MCF 10A (cell line): Measurements from ENCODE around the gene BICD1. TPM values are rescaled to one million over a fixed set of nuclear protein-coding genes. Genes with fewer than 3 reads are reported as not detected.

Experiments used
- BruUV-seq: library from RNA; stranded (reverse); fragments of 400-500 nt; replicated peaks from 2 replicates; lab custom pipeline; 2021; lab: Mats Ljungman, UMichigan
- CTCF ChIA-PET: fragments of 300-600 bp; sonication (Branson Sonifier 250); formaldehyde crosslinking; extraction: SDS; loops from one replicate; lab custom pipeline; 2021; ENCODE audit warnings: antibody characterized with exemption, inconsistent platforms; lab: Yijun Ruan, JAX
- POLR2A ChIA-PET: fragments of 300-600, 350-650 bp; sonication (Branson Sonifier 250); formaldehyde crosslinking; extraction: SDS; loops from one replicate; lab custom pipeline; 2020; ENCODE audit warnings: antibody characterized with exemption, inconsistent platforms; lab: Yijun Ruan, JAX
- DNase-seq: peaks from one replicate; pipeline ENCODE4 v3.0.0-alpha.2; 2018; ENCODE audit not compliant: unreplicated experiment
- H3K27ac Mint-ChIP-seq: one replicate; pipeline ENCODE4 v1.8.0; 2022; ENCODE audit warnings: mild to moderate bottlenecking, low read depth, mixed read lengths; ENCODE audit not compliant: unreplicated experiment
- H3K27me3 Mint-ChIP-seq: one replicate; pipeline ENCODE4 v1.8.0; 2022; ENCODE audit warnings: mixed read lengths; ENCODE audit not compliant: insufficient read depth, unreplicated experiment
- H3K36me3 Mint-ChIP-seq: one replicate; pipeline ENCODE4 v1.8.0; 2022; ENCODE audit warnings: mild to moderate bottlenecking, moderate library complexity, mixed read lengths; ENCODE audit not compliant: insufficient read depth, unreplicated experiment
- H3K4me1 Mint-ChIP-seq: one replicate; pipeline ENCODE4 v1.8.0; 2022; ENCODE audit warnings: mixed read lengths; ENCODE audit not compliant: insufficient read depth, unreplicated experiment
- H3K4me3 Mint-ChIP-seq: one replicate; pipeline ENCODE4 v1.8.0; 2022; ENCODE audit warnings: mild to moderate bottlenecking, moderate library complexity, mixed read lengths; ENCODE audit not compliant: unreplicated experiment
- H3K9me3 Mint-ChIP-seq: one replicate; pipeline ENCODE4 v1.8.0; 2022; ENCODE audit warnings: mixed read lengths; ENCODE audit not compliant: unreplicated experiment
- CTCF ChIP-seq: fragments of 200-600 bp; IDR thresholded peaks from one replicate; pipeline ENCODE4 v1.8.0; 2022; ENCODE audit warnings: antibody characterized with exemption, mild to moderate bottlenecking; ENCODE audit not compliant: unreplicated experiment
- intact Hi-C: fragments of 100-400 bp; cut with micrococcal nuclease; formaldehyde crosslinking; loops from 2 replicates; pipeline ENCODE4 v1.14.1; 2022
- total RNA-seq: library from RNA; stranded (reverse); gene quantifications from 2 replicates; pipeline ENCODE4 v1.2.3, GENCODE V29; 2022

Gene BICD1
- total RNA-seq, 1 experiment from 2014 or later, result 49.3 TPM

GRCh38 chr12:32322354-32322753 is 215.7 kb downstream of the BICD1 start:
- no peaks in the 10 kb centered on the region for H3K36me3 Mint-ChIP-seq
- POLR2A ChIA-PET, result no interaction called here
- no peaks in the 10 kb centered on the region for H3K9me3 Mint-ChIP-seq
- DNase-seq, result no peak
- BruUV-seq, result no TSS peak
- CTCF ChIA-PET, result interaction anchor here (0.8 to 1.1 kb wide), 2 partner anchors 272 to 669 kb away, joined by 5 to 7 read pairs; no protein-coding TSS in a partner anchor
- H3K27me3 Mint-ChIP-seq, result no peaks in the 10 kb centered on the region
- no peak overlapping the region for H3K27ac Mint-ChIP-seq
- intact Hi-C loops, result no loop called here
- H3K4me3 Mint-ChIP-seq, result no peak overlapping the region
- no peak for TF ChIP-seq CTCF
- no peaks in the 10 kb centered on the region for H3K4me1 Mint-ChIP-seq

GRCh38 chr12:32331133-32331532 is 224.5 kb downstream of the BICD1 start:
- no peak overlapping the region for H3K27ac Mint-ChIP-seq
- BruUV-seq, result no TSS peak
- no peak for DNase-seq
- CTCF ChIA-PET, result interaction anchor here (1.1 kb wide), 1 partner anchor 679 kb away, joined by 4 read pairs; no protein-coding TSS in a partner anchor
- no peak for TF ChIP-seq CTCF
- no peaks in the 10 kb centered on the region for H3K9me3 Mint-ChIP-seq
- H3K27me3 Mint-ChIP-seq, result no peaks in the 10 kb centered on the region
- H3K36me3 Mint-ChIP-seq, result peaks cover 14% of the 10 kb centered on the region
- H3K4me3 Mint-ChIP-seq, result no peak overlapping the region
- no peaks in the 10 kb centered on the region for H3K4me1 Mint-ChIP-seq
- intact Hi-C loops, result no loop called here
- POLR2A ChIA-PET, result interaction anchor here (0.6 to 0.8 kb wide), 2 partner anchors 649 to 678 kb away, joined by 3 to 6 read pairs; no protein-coding TSS in a partner anchor

- Mint-ChIP-seq H3K9me3 (no peaks in the 10 kb centered on the region), H3K27me3 (no peaks in the 10 kb centered on the region), H3K4me3 (no peak overlapping the region), H3K36me3 (peaks cover 18% of the 10 kb centered on the region), H3K27ac (peak overlapping the region; percentile 41), H3K4me1 (no peaks in the 10 kb centered on the region)
- POLR2A ChIA-PET, result interaction anchor here (0.9 kb wide), 1 partner anchor 9 kb away, joined by 4 read pairs; no protein-coding TSS in a partner anchor
- DNase-seq, result no peak
- no peak for TF ChIP-seq CTCF
- CTCF ChIA-PET, result interaction anchor here (0.7 kb wide), 1 partner anchor 9 kb away, joined by 3 read pairs; no protein-coding TSS in a partner anchor
- intact Hi-C loops, result no loop called here
- no TSS peak for BruUV-seq
Observed at GRCh38 chr12:32332446-32332845, 225.8 kb downstream of the BICD1 start.

- BruUV-seq, result no TSS peak
- no peak for DNase-seq
- no peak for TF ChIP-seq CTCF
- CTCF ChIA-PET, result interaction anchor here (0.5 to 1.4 kb wide), 4 partner anchors 9 to 645 kb away, joined by 3 to 4 read pairs (median 4); no protein-coding TSS in a partner anchor
- intact Hi-C loops, result no loop called here
- POLR2A ChIA-PET, result interaction anchor here (0.6 to 0.7 kb wide), 2 partner anchors 666 to 682 kb away, joined by 3 read pairs; no protein-coding TSS in a partner anchor
- H3K27ac Mint-ChIP-seq, result no peak overlapping the region
- H3K27me3 Mint-ChIP-seq, result no peaks in the 10 kb centered on the region
- H3K4me1 Mint-ChIP-seq, result no peaks in the 10 kb centered on the region
- H3K9me3 Mint-ChIP-seq, result no peaks in the 10 kb centered on the region
- no peak overlapping the region for H3K4me3 Mint-ChIP-seq
- peaks cover 14% of the 10 kb centered on the region for H3K36me3 Mint-ChIP-seq
Observed at GRCh38 chr12:32334371-32334777, 227.7 kb downstream of the BICD1 start.
